RPMI8226 (cell line): Measurements from ENCODE around the gene PHAF1.

Experiments used
- DNase-seq: peaks from one replicate; pipeline ENCODE4 v3.0.0-alpha.2; 2015

Gene PHAF1

GRCh38 chr16:67148221-67148620 lies 38.5 kb downstream of the PHAF1 start:
- no peak for DNase-seq

DNA sequence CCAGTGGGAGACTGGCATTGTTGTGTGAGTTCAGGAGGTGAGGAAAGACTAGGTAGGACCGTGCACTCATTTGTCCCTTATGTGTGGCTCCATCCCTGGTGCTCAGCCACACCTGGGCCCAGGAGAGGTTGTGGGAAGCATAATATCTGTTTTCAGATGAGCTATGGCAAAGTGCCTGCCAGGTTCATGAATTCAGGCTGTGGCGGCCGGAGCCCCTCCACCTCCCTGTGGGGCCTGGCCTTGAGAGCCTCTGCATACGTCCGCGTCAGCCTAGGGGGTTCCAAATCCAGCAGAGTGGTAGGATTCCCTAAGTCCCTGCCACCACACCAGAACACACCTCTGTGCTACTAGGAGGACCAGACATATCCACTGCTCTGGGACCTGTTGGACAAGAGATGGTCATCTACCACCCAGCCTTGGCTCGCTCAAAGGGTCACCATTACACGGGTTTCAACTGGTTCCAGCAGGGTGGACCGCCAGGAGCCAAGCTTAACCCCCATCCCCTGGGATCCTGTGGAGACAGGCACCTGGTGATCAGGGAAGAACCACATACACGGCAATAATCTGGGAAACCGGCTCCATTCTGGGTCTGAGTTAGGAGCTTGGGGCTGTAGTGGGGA lies 39.0 kb downstream of the PHAF1 start:
- DNase-seq, result no peak

DNA sequence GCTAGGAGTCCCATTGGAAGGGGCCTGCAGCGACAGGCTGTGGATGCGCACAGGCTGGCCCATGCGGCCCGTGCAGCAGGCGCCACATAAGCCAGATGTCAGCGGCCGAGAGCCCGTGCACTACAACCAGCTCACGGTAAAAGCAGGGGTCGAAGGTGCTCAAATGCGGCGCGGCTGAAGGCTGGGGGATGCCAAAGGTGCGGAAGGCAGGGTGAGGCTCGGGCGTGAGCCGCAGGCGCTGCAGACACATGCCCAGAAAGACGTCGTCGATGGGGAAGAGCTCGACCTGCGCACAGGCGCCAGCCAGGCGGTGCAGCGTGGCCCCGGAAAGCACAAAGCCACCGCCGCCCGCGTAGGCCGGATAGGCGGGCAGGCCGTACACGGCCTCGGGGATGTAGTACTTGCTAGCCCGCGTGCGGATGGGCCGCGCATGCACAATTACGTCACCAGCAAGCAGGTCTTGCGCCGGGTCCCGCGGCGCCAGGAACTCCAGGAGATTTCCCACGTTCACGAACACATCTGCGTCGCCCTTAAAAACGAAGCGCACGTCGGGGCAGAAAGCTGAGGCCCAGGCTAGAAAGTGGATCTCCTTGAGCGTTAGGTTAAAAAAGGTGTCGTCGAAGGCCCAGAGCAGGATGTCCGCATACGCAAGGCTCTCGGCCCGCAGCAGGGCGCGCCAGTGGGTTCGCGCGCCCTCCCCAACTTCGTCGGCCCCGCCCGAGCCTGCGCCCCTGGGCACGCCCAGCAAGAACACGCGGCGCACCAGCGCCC lies 39.7 kb downstream of the PHAF1 start:
- no peak for DNase-seq

DNA sequence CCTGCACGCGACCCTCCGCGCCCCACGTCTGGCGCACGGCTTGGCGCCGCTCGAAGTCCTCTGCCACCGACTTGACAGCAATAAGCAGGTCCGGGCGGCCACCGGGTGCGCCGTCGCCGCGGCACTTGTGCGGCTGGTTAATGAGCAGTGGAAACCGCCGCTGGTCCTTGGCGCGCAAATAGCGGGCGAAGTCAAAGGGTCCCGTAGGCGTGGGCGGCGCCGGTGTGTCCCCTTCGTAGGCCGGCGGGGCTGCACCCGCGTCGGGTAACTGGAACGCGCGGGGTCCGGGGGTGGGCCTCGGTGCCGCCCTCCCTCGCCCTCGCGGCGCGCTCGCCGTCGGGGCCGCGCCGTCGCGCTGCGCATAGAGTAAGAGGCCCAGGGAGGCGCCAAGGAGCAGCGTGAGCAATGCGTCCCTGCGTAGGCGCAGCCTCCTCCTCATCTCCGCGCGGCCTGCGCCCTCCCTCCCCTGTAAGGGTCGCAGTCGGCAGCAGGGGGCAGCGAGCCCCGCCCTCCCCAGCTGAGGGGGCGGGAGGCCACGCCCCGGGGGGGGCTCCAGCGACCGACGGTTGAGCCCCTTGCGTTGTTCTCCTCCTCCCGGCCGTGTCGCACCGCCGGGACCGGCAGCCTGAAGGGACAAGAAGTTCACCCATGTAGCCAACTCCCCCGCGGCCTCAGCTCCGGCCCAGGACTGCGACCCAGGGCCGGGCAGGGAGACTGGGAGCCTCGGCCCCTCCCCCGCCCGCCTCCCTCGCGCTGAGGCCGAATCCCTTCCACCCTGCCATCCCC lies 40.5 kb downstream of the PHAF1 start:
- DNase-seq, result peak; percentile 58

GRCh38 chr16:67150833-67151396 lies 41.2 kb downstream of the PHAF1 start, which contains the start of gene B3GNT9:
Gene B3GNT9, minus strand, starts transcription at chr16:67150998. Its CDS starts 513 bp downstream, at chr16:67150485.
- DNase-seq, result peak; percentile 80

DNA sequence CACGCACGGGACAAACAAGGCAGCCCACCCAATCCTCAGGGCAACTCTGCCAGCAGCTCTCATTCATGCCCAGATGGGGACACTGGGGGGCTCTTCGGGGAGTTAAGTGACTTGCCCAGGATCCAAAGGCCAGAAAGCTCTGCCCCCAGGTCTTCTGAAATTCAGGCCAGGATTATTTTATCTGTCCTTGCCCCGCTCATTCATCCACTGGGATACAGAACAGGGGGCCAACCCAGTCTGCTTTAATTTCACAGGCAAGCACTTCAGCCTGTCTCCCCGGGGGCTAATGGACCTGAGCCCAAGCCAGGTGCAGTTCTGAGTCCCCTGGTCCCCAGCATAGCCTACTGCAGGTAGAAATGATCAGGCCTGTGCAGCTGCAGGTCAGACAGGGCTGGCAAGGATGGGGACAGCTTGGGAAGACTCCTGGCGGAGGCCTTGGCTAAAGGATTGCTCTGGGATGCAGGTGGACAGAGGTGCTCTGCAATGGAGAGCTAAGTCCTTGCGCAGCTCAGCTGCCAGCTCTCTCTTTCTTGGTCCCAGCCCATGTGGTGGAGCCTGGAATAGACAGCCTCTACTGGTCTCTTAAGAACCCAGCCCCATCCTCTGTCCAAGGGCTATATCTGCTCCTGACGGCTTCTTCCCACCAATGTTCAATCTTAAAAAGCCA lies 41.8 kb downstream of the PHAF1 start:
- no peak for DNase-seq

DNA sequence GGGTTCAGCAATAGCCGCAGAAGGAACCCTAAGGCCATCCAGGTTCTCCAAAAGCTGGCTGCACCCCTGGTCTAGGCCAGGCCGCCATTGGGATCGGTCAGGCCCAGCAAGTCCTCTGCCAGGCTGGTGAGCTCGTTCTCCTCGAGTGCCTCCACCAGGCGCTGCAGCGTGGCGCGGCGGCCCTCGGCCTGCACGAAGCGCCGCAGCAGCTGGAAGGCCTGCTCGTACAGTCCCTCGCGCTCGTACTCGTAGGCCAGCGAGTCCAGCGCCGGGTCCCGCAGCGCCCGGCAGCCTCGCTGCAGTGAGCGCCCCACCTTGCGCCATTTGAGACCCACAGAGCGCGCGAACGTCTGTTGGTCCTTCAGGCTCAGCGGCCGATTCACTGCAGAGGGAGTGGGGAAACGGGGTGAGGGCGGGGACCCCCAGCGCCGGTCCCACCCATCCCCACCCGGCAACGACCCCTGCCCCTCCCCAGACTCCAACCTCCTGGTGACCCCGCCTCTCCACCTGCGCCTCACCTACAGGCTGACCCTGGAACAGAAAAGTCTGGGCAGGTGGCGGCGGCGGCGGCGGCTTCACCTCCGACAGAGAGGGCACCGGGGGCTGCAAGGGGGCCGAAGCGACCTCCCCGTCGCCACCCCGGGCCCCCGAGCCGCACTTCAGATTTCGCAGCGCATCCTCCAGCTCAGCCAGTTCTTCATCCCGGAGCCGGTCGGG lies 45.0 kb downstream of the PHAF1 start:
- DNase-seq, result no peak

DNA sequence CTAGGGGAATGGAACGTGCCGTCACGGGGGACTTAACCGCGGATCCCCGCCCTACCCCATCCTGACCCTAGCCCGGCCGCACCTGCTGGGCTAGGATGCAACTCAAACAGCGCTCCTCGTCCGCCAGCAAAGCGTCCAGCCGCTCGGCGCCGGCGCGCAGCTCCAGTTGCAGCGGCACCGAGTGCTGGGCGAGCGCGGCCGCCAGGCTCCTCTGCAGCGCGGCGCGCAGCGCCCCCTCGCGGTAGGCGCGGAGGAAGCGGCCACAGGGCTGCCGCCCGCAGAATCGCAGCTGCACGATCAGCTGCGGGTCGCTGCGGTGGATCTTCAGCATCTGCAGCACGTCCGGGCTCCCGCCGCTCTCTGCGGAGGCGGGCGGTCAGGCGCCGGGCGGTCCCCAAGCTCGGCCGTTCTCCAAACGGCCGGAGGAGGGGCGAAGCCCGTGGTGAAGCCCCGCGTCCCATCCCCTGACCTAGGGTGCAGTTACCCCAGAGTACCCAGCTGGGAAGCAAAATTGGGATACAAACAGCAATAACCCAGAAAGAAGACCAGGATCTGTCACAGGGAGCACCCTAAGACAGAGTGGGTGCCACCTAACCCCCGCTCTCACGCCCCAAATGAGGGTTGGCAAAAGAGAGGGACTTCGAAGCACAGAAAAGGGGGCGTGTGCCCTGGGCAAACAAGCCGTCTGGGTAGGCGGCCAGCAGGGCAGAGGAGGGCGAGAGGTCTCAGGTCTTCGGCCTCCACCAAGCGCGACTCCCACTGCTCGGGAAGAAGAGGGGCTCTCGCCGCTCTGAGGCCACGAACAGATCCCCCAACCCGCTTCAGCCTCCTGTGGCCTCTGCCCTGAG lies 45.8 kb downstream of the PHAF1 start:
- peak; percentile 89 for DNase-seq

- no peak for DNase-seq
Observed at GRCh38 chr16:67156143-67156844, 46.6 kb downstream of the PHAF1 start.

GRCh38 chr16:67157106-67157748 lies 47.5 kb downstream of the PHAF1 start:
- no peak for DNase-seq

GRCh38 chr16:67157892-67158635 lies 48.3 kb downstream of the PHAF1 start:
- peak; percentile 62 for DNase-seq

DNA sequence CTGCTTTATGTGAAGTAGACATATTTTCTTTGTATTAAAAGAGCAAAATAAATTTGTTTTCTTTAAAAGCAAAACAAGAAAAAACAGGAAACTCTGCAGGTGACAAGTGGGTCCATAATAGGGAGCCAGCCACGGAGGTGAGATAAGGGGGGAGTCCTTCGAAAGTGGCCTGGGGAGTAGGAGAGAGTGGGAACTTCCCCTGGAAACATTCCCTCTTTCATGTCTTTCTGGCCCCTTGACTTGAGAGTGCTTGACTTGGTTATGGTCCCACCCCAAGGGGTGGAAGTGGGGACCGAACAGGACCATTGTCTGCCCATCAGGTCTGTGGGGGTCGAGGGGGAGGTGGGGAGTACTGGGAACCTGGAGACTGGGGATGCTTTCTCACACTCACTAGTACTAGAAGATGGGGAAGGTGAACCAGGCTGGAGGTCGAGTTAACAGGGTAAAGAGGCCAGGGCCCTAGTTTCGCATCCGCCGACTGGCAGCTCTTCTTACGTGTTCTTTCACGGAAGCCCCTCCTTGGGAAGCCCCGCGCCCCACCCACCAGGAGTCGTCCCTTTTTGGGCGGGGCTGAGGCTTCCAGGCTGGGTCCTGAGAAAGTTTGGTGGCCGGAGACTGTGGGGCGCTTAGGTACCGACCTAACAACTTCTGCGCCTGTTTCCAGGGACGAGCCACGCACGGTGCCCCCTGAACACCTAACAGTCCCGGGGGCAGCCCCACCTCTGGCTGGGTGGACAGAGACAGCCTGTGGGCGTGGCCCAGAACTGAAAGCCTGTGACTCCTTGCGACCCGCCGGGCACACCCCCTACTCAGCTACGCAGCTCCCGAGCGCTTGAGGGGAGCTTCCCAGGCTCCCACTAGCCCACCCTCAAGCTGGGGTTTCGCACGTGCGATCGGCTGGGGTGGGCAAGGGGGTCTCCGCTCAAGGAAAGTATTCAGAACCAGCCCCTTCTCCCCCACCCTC lies 49.2 kb downstream of the PHAF1 start:
- peak; percentile 96 for DNase-seq

DNA sequence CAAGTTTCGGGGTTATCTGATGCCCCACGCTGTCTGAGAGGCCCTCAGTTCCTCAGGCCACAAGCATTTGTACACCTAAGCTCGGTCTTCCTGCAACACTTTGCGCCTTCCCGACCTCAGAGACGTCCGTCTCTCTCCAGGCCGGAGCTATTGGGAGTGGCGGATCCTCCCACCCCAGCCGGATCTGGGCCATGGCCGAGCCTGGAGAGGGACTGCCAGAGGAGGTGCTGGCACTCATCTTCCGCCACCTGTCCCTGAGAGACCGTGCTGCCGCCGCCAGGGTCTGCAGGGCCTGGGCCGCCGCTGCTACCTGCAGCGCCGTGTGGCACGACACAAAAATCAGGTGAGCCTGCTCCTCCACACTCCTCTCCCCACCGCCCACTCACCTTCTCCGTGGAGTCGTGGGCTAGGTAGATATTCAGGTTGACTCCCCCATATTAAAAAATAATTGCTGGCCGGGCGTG lies 51.9 kb downstream of the PHAF1 start:
- no peak for DNase-seq

- no peak for DNase-seq
Observed at GRCh38 chr16:67162506-67163163, 52.9 kb downstream of the PHAF1 start.

DNA sequence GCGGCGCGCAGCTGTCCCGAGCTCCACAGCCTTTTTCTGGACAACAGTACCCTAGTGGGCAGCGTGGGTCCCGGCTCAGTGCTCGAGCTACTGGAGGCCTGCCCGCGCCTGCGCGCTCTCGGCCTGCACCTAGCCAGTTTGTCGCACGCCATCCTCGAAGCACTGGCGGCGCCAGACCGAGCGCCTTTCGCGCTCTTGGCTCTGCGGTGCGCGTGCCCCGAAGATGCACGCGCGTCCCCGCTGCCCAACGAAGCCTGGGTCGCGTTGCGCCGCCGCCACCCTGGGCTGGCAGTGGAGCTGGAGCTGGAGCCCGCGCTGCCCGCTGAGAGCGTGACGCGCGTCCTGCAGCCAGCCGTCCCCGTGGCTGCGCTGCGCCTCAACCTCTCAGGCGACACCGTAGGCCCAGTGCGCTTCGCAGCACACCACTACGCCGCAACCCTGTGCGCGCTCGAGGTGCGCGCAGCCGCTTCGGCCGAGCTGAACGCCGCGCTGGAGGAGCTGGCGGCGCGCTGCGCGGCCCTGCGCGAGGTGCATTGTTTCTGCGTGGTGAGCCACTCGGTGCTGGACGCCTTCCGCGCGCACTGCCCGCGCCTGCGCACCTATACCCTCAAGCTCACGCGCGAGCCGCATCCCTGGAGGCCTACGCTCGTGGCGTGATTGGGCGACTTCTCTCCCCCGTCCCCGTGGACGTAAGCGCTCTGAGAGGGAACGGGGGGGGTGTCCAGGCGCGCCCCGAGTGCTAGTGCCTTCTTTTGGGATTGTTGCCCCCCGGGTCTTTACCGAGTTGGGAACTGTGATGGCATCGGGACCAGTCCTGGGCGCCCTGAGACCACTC lies 53.6 kb downstream of the PHAF1 start:
- DNase-seq, result no peak

- DNase-seq, result no peak
Observed at GRCh38 chr16:67163999-67164558, 54.3 kb downstream of the PHAF1 start.
